SK-N-SH (cell line): ENCODE measurements around the gene PAM16.

Experiments
- CTCF ChIP-seq: fragments of 200-600 bp; sonication (generic); IDR thresholded peaks from 2 replicates; pipeline ENCODE4 v1.6.1; 2017; ENCODE audit warnings: antibody characterized with exemption, mild to moderate bottlenecking, moderate library complexity
- ELF1 ChIP-seq: IDR thresholded peaks from 2 replicates; pipeline ENCODE4 v1.4.0; 2012
- IRF3 ChIP-seq: fragments of 150-350 bp; IDR thresholded peaks from 2 replicates; pipeline ENCODE4 v1.6.1; 2016; ENCODE audit warnings: mild to moderate bottlenecking, low read depth, low read length
- JUND ChIP-seq: IDR thresholded peaks from 2 replicates; pipeline ENCODE4 v1.4.0; 2012
- MAX ChIP-seq: IDR thresholded peaks from 2 replicates; pipeline ENCODE4 v1.4.0; 2012; ENCODE audit warnings: low read depth
- NFIC ChIP-seq: IDR thresholded peaks from 2 replicates; pipeline ENCODE4 v1.4.0; 2012; ENCODE audit warnings: borderline replicate concordance
- NRF1 ChIP-seq: IDR thresholded peaks from 2 replicates; pipeline ENCODE4 v1.6.1; 2012; ENCODE audit warnings: low read depth, mild to moderate bottlenecking, low read length
- POLR2AphosphoS5 ChIP-seq: IDR thresholded peaks from 2 replicates; pipeline ENCODE4 v1.6.1; 2012; ENCODE audit warnings: low read depth, low read length
- RAD21 ChIP-seq: IDR thresholded peaks from 2 replicates; pipeline ENCODE4 v1.6.1; 2012; ENCODE audit warnings: mild to moderate bottlenecking, low read length
- SIN3A ChIP-seq: IDR thresholded peaks from 2 replicates; pipeline ENCODE4 v1.6.1; 2012; ENCODE audit warnings: low read depth, mild to moderate bottlenecking, low read length, moderate library complexity, borderline replicate concordance
- TEAD4 ChIP-seq: IDR thresholded peaks from 2 replicates; pipeline ENCODE4 v1.4.0; 2012; ENCODE audit warnings: mild to moderate bottlenecking, borderline replicate concordance; ENCODE audit not compliant: insufficient read depth
- ZBTB33 ChIP-seq: IDR thresholded peaks from 2 replicates; pipeline ENCODE4 v1.4.0; 2012; ENCODE audit warnings: low read depth, borderline replicate concordance

GRCh38 chr16:4373909-4374742 lies 23.0 kb upstream of the PAM16 start:
- TF ChIP-seq NFIC (peak; percentile 69), SIN3A (peak; percentile 32; the same call in 1 of the 2 replicates), CTCF (no peak), POLR2AphosphoS5 (no peak), ELF1 (no peak), TEAD4 (0 out of 2 replicates have a peak, but pooled peaks have one; percentile 63), IRF3 (no peak), RAD21 (no peak), MAX (peak; percentile 73), ZBTB33 (no peak), JUND (no peak), NRF1 (no peak)
